ENCODE measurements around the gene PRM2.
"Not testable (repeated sequence)": the region's sequence is repeated elsewhere in the genome, so short reads cannot be mapped to it uniquely, and the experiment has no call there.

PRM2 gene

DNA sequence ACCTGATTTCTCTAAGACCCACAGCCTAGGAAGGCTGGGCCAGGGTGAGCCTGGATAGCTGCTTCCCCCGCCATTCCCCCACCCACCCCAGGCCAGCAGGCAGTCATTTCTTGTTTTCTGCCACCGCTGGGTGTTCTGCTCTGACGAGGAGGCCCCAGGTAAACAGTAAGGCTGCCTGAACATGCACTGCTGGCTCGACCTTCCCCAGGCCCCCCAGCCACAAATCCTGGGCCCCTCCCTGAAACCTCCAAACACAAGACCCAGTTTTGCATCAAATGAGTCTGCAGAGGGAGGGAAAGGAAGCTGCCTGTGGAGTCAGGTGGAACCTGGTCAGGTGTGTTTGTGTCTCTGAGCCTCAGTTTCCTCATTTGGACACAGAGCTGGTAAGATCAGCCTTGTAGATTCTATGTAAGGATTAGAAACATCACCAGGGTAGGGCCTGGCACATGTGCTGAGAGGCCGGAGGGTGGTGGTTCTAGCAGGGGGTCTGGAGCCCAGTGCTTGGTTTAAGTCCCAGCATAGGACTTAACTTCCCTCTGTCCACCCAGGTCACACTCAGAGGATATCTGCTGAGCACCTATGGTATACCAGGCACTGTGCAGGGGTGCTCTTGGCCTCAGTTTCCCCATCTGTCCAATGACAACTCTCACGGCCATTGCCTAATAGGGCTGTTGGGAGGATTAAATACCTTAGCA lies 23.7 kb upstream of the PRM2 start:
- no peak for DNase-seq (ENCODE audit: low read depth)
- no peak overlapping the region for H3K4me3 ChIP-seq (ENCODE audit: low read length)
- TF ChIP-seq, protein P1, sequence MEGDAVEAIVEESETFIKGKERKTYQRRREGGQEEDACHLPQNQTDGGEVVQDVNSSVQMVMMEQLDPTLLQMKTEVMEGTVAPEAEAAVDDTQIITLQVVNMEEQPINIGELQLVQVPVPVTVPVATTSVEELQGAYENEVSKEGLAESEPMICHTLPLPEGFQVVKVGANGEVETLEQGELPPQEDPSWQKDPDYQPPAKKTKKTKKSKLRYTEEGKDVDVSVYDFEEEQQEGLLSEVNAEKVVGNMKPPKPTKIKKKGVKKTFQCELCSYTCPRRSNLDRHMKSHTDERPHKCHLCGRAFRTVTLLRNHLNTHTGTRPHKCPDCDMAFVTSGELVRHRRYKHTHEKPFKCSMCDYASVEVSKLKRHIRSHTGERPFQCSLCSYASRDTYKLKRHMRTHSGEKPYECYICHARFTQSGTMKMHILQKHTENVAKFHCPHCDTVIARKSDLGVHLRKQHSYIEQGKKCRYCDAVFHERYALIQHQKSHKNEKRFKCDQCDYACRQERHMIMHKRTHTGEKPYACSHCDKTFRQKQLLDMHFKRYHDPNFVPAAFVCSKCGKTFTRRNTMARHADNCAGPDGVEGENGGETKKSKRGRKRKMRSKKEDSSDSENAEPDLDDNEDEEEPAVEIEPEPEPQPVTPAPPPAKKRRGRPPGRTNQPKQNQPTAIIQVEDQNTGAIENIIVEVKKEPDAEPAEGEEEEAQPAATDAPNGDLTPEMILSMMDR (IDR thresholded peaks at IDR 0.05; ENCODE audit: insufficient read depth, low read depth, low read length, missing control alignments): no peak

DNA sequence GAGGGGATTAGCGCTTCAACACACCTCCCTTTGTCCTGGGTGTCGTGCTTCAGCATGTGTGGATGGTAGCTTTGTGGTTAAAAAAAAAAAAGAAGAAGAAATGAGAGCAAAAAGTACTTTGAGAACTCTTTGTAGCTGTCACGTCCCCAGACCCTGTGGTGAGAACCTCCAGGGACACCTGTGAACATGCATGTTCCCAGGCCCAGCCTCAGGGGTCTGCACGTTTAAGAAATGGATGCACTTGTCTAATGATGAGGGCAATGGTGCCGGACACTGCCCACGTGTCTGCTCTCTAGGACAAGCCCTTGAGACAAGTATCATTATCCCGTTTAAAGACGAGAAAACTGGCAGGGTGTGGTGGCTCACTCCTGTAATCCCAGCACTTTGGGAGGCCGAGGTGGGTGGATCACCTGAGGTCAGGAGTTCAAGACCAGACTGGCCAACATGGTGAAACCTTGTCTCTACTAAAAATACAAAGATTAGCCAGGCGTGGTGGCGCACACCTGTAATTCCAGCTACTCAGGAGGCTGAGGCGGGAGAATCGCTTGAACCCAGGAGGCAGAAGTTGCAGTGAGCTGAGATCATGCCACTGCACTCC lies 22.8 kb upstream of the PRM2 start:
- DNase-seq (ENCODE audit: low read depth); H3K4me3 ChIP-seq (ENCODE audit: low read length): not testable (repeated sequence)

DNA sequence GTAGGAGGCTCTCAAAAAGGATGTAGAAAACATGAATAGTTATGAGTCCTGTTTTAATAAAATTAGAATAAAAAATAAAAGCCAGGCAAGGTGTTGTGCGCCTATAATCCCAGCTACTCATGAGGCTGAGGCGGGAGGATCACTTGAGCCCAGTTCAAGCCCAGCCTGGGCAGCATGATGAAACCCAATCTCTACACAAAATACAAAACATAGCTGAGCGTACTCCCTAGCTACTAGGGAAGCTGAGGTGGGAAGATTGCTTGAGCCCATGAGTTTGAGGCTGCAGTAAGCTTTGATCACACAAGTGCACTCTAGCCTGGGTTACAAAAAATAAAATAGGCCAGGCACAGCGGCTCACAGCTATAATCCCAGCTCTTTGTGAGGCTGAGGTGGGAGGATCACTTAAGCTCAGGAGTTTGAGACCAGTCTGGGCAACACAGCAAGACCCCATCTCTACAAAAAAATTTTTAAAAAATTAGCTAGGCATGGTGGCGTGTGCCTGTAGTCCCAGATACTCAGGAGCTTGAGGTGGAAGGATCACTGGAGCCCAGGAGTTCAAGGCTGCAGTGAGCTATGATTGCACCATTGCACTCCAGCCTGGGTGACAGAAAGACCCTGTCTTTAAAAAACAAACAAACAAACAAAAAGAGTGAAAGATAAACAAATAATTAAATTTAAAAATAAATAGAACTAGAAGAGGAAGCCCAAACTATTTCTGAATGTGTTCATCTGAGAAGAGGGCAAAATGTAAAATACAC lies 22.0 kb upstream of the PRM2 start:
- no peak overlapping the region for H3K4me3 ChIP-seq (ENCODE audit: low read length)
- TF ChIP-seq, protein P1 (IDR thresholded peaks at IDR 0.05; ENCODE audit: insufficient read depth, low read depth, low read length, missing control alignments): no peak
- no peak for DNase-seq (ENCODE audit: low read depth)

DNA sequence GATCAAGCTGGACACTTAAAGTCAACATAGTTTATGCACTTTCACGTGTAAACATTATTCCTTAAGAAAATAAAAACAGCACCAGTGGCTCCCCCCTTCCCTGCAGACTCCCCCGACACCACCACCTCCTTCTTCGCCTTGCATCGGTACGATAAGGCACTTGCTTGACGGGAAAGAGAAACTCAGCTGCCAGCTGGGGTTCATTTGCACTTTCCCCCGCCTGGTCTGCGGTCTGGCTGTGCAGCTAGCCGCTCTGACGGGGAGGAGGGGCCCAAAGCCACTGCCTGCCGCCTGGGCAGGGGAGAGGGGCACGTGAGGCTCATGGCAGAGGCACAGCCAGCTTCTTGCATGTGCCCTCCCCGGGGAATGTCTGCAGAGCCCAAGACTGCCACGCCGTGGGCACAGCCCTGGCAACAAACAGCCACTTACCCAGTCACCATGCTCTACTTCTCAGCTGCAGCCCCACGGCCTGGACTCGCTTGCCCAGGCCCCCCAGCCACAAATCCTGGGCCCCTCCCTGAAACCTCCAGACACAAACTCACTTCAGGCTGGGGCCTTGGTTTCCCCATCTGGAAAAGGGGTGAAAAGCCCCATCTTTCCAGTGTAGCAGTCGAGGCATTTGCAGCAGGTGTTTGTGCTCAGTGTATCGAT lies 21.3 kb upstream of the PRM2 start:
- peak; percentile 18 for DNase-seq (ENCODE audit: low read depth)
- TF ChIP-seq, protein P1 (IDR thresholded peaks at IDR 0.05; ENCODE audit: insufficient read depth, low read depth, low read length, missing control alignments): no peak
- H3K4me3 ChIP-seq (ENCODE audit: low read length): no peak overlapping the region

DNA sequence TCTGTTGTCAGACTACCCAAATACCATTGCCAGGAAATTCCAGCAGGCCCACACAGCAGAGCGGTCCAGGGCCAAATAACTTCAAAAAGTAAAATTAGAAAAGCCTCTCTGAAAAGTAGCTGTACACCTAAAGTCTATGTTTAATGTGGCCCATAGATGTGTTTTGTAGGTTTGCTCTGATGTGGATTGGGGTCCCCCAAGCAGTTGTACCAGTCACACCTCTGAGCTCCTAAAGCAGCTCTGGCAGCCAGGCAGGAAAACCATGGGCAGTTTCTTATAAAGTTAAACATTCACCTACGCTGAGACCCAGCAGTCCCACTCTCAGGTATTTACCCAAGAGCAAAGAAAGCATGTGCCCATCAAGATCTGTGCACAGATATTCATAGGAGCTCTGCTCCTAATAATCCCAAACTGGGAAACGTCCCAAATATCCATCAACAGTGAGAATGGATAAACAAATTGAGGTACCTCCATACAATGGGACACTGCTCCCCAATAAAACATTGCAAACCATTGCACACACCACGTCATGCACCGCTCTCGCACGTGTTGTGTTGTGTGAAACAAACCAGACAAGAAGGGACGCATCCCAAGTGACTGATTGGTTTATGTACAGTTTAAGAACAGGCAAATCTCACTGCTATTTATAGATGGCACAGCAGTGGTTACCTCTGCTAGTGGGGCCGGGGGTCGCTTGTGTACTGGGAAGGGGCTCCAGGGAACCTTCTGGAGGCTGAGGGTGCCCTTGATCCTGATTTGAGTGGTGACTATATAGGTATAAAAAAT lies 20.6 kb upstream of the PRM2 start:
- TF ChIP-seq, protein P1 (IDR thresholded peaks at IDR 0.05; ENCODE audit: insufficient read depth, low read depth, low read length, missing control alignments): no peak
- peak; percentile 55 for DNase-seq (ENCODE audit: low read depth)
- no peak overlapping the region for H3K4me3 ChIP-seq (ENCODE audit: low read length)

DNA sequence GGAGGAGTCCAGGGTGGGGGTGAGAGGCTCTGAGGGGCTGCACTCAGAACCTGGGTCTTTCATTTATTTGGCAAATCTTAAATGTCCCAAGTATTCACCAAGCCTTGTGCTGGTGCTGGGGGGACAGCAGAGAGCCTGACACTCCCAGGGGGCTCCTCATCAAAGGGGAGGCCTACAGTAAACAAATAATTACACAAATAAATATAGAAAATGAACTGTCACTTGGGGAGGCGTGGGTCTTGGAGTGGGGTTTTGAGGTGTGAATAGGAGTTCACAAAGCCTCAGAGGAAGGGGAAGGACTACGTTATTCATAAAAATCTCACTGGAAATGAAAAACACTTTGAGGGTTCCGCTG lies 20.0 kb upstream of the PRM2 start:
- no peak for DNase-seq (ENCODE audit: low read depth)
- H3K4me3 ChIP-seq (ENCODE audit: low read length): no peak overlapping the region
- TF ChIP-seq, protein P1 (IDR thresholded peaks at IDR 0.05; ENCODE audit: insufficient read depth, low read depth, low read length, missing control alignments): no peak

Data from epithelial cell of esophagus (primary cell).